ENCODE measurements around the gene FRAS1. TPM values are rescaled to one million over a fixed set of nuclear protein-coding genes. Genes with fewer than 3 reads are reported as not detected.

FRAS1 gene
- total RNA-seq, 2 donors from 2014 or later: 6.4 to 11.0 TPM

DNA sequence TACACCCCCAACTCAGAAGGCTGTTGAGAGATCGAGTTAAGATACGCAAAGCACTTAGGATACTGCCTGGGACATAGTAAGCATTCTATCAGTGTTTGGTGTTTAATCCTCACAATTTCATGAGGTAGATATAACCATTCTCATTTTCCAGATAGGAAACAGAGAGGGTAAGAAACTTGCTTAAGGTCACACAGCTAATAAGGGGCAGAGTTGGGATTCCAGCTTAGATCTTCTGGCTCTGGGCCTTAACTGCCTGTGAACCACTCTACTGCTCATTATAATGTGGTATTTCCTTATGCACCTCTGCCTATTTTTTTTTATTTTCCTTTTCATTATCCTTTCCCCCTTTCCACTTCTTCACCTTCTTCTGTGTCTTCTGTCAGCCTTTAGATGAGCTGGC, 252.2 kb downstream of the FRAS1 start:
- Histone ChIP-seq H3K27me3 (replicated peaks; ENCODE audit: insufficient read depth) (no peaks in the 10 kb centered on the region), H3K9me3 (no peaks in the 10 kb centered on the region), H3K27ac (no peak overlapping the region), H3K36me3 (no peaks in the 10 kb centered on the region), H3K4me3 (no peak overlapping the region), H3K4me1 (replicated peaks) (no peaks in the 10 kb centered on the region)
- intact Hi-C loops (cut with DNase I): no loop called here
- no peak for TF ChIP-seq POLR2A (IDR thresholded peaks at IDR 0.05)
- TF ChIP-seq POLR2AphosphoS5 (IDR thresholded peaks at IDR 0.05): no peak
- TF ChIP-seq, protein P1, sequence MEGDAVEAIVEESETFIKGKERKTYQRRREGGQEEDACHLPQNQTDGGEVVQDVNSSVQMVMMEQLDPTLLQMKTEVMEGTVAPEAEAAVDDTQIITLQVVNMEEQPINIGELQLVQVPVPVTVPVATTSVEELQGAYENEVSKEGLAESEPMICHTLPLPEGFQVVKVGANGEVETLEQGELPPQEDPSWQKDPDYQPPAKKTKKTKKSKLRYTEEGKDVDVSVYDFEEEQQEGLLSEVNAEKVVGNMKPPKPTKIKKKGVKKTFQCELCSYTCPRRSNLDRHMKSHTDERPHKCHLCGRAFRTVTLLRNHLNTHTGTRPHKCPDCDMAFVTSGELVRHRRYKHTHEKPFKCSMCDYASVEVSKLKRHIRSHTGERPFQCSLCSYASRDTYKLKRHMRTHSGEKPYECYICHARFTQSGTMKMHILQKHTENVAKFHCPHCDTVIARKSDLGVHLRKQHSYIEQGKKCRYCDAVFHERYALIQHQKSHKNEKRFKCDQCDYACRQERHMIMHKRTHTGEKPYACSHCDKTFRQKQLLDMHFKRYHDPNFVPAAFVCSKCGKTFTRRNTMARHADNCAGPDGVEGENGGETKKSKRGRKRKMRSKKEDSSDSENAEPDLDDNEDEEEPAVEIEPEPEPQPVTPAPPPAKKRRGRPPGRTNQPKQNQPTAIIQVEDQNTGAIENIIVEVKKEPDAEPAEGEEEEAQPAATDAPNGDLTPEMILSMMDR (IDR thresholded peaks at IDR 0.05): no peak
- no peak for DNase-seq (ENCODE audit: low spot score)
- WGBS: 100% methylated on average over 2 of the region's 2 CpGs

DNA sequence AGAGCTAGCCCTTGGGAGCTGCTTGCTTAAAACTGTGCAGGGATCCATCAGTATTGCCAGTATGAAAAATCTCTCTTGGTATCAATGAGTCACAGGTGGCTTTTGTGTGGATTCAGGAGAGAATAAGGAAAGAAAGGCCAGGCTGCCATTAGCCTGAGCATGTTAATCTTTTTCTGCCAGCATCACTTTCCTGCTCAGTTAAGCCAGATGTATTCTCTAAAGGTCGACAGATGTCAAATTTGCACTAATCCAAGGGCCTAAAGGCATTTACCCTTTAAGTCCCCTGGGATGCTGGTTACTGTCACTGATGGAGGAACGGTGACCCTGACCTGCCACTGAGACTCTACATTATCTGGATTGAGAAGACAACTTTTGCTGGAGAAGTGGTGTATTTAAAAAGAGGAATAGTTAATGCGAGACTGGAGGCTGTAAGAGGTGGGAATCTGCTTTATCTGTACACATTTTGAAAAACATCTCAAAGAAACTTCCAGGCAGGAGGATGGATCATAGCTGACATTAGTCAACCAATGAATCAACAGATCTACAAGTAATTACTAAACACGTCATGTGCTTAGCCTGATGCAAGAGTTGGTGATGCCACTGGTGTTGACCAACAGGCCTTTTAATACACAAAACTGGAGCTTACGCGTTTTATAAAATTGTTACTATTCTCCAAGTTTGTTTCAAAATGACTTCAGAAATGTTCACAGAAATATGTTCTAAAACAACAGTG, 253.1 kb downstream of the FRAS1 start:
- intact Hi-C loops (cut with DNase I): no loop called here
- Histone ChIP-seq H3K4me3 (no peak overlapping the region), H3K4me1 (replicated peaks) (no peaks in the 10 kb centered on the region), H3K9me3 (no peaks in the 10 kb centered on the region), H3K27ac (no peak overlapping the region), H3K36me3 (no peaks in the 10 kb centered on the region), H3K27me3 (replicated peaks; ENCODE audit: insufficient read depth) (no peaks in the 10 kb centered on the region)
- no peak for DNase-seq (ENCODE audit: low spot score)
- WGBS: 93% methylated on average over 6 of the region's 6 CpGs
- TF ChIP-seq POLR2A (IDR thresholded peaks at IDR 0.05) (no peak), POLR2AphosphoS5 (IDR thresholded peaks at IDR 0.05) (no peak)
- TF ChIP-seq, protein P1 (IDR thresholded peaks at IDR 0.05): no peak

DNA sequence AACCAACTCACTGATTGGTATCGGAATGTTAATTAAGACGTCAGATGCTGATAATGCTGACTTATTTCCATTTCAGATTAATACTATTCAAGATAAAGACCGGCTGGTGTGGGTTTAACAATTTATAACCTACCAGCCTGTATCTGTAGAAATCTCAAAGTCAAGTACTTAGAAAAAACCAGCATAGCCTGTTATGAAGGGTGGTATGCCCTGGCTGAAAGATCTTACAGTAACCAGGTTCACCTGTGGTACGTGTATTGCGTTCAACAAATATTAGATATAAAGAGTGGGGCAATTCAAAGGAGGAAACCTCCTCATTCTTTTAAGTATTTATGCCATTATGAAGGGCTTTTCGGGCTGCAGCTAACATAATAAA, 253.6 kb downstream of the FRAS1 start:
- intact Hi-C loops (cut with DNase I): no loop called here
- 74% methylated on average over 6 of the region's 6 CpGs for WGBS
- Histone ChIP-seq H3K4me1 (replicated peaks) (no peaks in the 10 kb centered on the region), H3K36me3 (no peaks in the 10 kb centered on the region), H3K27me3 (replicated peaks; ENCODE audit: insufficient read depth) (no peaks in the 10 kb centered on the region), H3K4me3 (no peak overlapping the region), H3K27ac (no peak overlapping the region), H3K9me3 (no peaks in the 10 kb centered on the region)
- no peak for DNase-seq (ENCODE audit: low spot score)
- TF ChIP-seq POLR2AphosphoS5 (IDR thresholded peaks at IDR 0.05) (no peak), POLR2A (IDR thresholded peaks at IDR 0.05) (no peak)
- TF ChIP-seq, protein P1 (IDR thresholded peaks at IDR 0.05): no peak

DNA sequence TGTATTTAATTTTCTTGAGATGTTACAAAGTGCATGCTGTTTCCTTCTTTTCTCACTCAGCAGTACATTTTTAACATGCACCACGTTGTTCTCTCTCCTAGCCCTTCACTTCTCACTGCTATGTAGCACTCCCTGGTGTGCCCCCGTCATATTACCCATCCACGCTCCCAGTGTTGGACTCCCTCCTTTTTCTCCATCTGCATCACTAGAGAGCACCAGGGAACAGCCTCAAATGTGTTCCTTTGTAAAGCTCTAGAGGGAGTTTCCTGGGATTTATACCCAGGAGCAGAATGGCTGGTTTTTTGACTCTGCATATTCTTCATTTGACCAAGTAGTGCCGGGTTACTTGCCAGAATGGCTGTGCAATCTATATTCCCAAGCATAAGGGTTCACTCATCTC, 254.2 kb downstream of the FRAS1 start:
- DNase-seq (ENCODE audit: low spot score): no peak
- H3K27me3 ChIP-seq (replicated peaks; ENCODE audit: insufficient read depth): no peaks in the 10 kb centered on the region
- no peaks in the 10 kb centered on the region for H3K9me3 ChIP-seq
- 87% methylated on average over 4 of the region's 4 CpGs for WGBS
- no peaks in the 10 kb centered on the region for H3K4me1 ChIP-seq (replicated peaks)
- TF ChIP-seq POLR2A (IDR thresholded peaks at IDR 0.05): no peak
- TF ChIP-seq POLR2AphosphoS5 (IDR thresholded peaks at IDR 0.05): no peak
- TF ChIP-seq, protein P1 (IDR thresholded peaks at IDR 0.05): no peak
- intact Hi-C loops (cut with DNase I): no loop called here
- no peak overlapping the region for H3K4me3 ChIP-seq
- no peak overlapping the region for H3K27ac ChIP-seq
- no peaks in the 10 kb centered on the region for H3K36me3 ChIP-seq

Data from prostate gland (tissue), 2 donors.